Neuronal stem cell (in vitro differentiated cells): ENCODE data around the gene TMCO4.

Source experiments
- DNase-seq: peaks from one replicate; pipeline ENCODE4 v3.0.0-alpha.2; 2013; ENCODE audit warnings: low spot score
- H2AFZ ChIP-seq: one replicate; pipeline ENCODE4 v1.6.1; 2013; ENCODE audit warnings: mild to moderate bottlenecking, low read length, inconsistent platforms
- H2AK5ac ChIP-seq: 2 replicates; pipeline ENCODE4 v1.6.1; 2013; ENCODE audit warnings: low read depth, mild to moderate bottlenecking, inconsistent platforms, low read length, moderate library complexity, mixed read lengths
- H2BK120ac ChIP-seq: 2 replicates; pipeline ENCODE4 v1.6.1; 2013; ENCODE audit warnings: low read depth, mild to moderate bottlenecking, inconsistent platforms, low read length, moderate library complexity, mixed read lengths
- H2BK12ac ChIP-seq: one replicate; pipeline ENCODE4 v1.6.1; 2013; ENCODE audit warnings: low read length, inconsistent platforms
- H2BK15ac ChIP-seq: 2 replicates; pipeline ENCODE4 v1.6.1; 2013; ENCODE audit warnings: mild to moderate bottlenecking, low read length, inconsistent platforms, mixed read lengths
- H2BK5ac ChIP-seq: one replicate; pipeline ENCODE4 v1.6.1; 2013; ENCODE audit warnings: inconsistent platforms, mild to moderate bottlenecking, low read length, moderate library complexity
- H3K14ac ChIP-seq: one replicate; pipeline ENCODE4 v1.6.1; 2013; ENCODE audit warnings: low read length, inconsistent platforms
- H3K18ac ChIP-seq: 2 replicates; pipeline ENCODE4 v1.6.1; 2013; ENCODE audit warnings: low read length, inconsistent platforms
- H3K23ac ChIP-seq: 2 replicates; pipeline ENCODE4 v1.6.1; 2013; ENCODE audit warnings: low read depth, mild to moderate bottlenecking, mixed read lengths, low read length, inconsistent platforms; ENCODE audit not compliant: poor library complexity
- H3K27ac ChIP-seq: replicated peaks from 3 replicates; pipeline ENCODE4 v1.5.1; 2013; ENCODE audit warnings: low read length, inconsistent platforms
- H3K27me3 ChIP-seq, 3 experiments: 2 replicates each; pipeline ENCODE4 v1.6.1; 2013; ENCODE audit warnings: low read length in 3 of 3, mild to moderate bottlenecking in 2 of 3, inconsistent platforms in 1 of 3, low read depth in 1 of 3, mixed read lengths in 1 of 3, moderate library complexity in 1 of 3; ENCODE audit not compliant: control insufficient read depth in 3 of 3, insufficient read depth in 3 of 3
- H3K36me3 ChIP-seq, 2 donors: replicated peaks in 1 of 2; 2 replicates each; pipeline ENCODE4 v1.6.1; 2013; ENCODE audit warnings: low read length in 2 of 2; ENCODE audit not compliant: control insufficient read depth in 2 of 2, insufficient read depth in 2 of 2
- H3K4ac ChIP-seq: 2 replicates; pipeline ENCODE4 v1.6.1; 2013; ENCODE audit warnings: inconsistent platforms, mild to moderate bottlenecking, low read length, moderate library complexity
- H3K4me1 ChIP-seq, 2 donors: 1 replicate in 1 of 2; 2 replicates in 1 of 2; pipeline ENCODE4 v1.6.1; 2013; ENCODE audit warnings: low read length in 2 of 2, low read depth in 1 of 2; ENCODE audit not compliant: control insufficient read depth in 2 of 2, insufficient read depth in 1 of 2
- H3K4me2 ChIP-seq: one replicate; pipeline ENCODE4 v1.6.1; 2013; ENCODE audit warnings: mild to moderate bottlenecking, low read length, inconsistent platforms; ENCODE audit not compliant: insufficient read depth, poor library complexity, severe bottlenecking
- H3K4me3 ChIP-seq, 2 donors: 2 replicates each; pipeline ENCODE4 v1.5.1; 2013; ENCODE audit warnings: low read length in 2 of 2, mild to moderate bottlenecking in 2 of 2, inconsistent platforms in 1 of 2, moderate library complexity in 1 of 2
- H3K79me1 ChIP-seq: one replicate; pipeline ENCODE4 v1.6.1; 2013; ENCODE audit warnings: low read depth, mild to moderate bottlenecking, inconsistent platforms, low read length, moderate library complexity
- H3K9ac ChIP-seq: one replicate; pipeline ENCODE4 v1.6.1; 2013; ENCODE audit warnings: mild to moderate bottlenecking, low read depth, low read length, inconsistent platforms; ENCODE audit not compliant: poor library complexity
- H3K9me3 ChIP-seq, 2 donors: replicated peaks in 1 of 2; 2 replicates each; pipeline versions ENCODE3 to v1.6.1; 2013; ENCODE audit warnings: low read length in 2 of 2, mild to moderate bottlenecking in 2 of 2, inconsistent platforms in 1 of 2, low read depth in 1 of 2, mixed read lengths in 1 of 2, moderate library complexity in 1 of 2; ENCODE audit not compliant: control insufficient read depth in 2 of 2, insufficient read depth in 1 of 2
- H4K8ac ChIP-seq: one replicate; pipeline ENCODE4 v1.6.1; 2013; ENCODE audit warnings: low read depth, mild to moderate bottlenecking, inconsistent platforms, low read length, moderate library complexity
- H4K91ac ChIP-seq: one replicate; pipeline ENCODE4 v1.6.1; 2013; ENCODE audit warnings: low read length, low read depth, mild to moderate bottlenecking, inconsistent platforms; ENCODE audit not compliant: poor library complexity
- WGBS, 2 donors: extraction: QIAGEN DNeasy Blood & Tissue Kit; methylation state at CpG; one replicate each; pipeline ENCODE4 v1.1.7; 2013; ENCODE audit warnings: missing lambda C conversion rate in 2 of 2, mixed read lengths in 1 of 2; ENCODE audit not compliant: insufficient read length in 2 of 2, insufficient replicate concordance in 1 of 2; ENCODE audit errors: extremely low coverage in 2 of 2; 5-methylcytosine and 5-hydroxymethylcytosine counted together

The TMCO4 gene

DNA sequence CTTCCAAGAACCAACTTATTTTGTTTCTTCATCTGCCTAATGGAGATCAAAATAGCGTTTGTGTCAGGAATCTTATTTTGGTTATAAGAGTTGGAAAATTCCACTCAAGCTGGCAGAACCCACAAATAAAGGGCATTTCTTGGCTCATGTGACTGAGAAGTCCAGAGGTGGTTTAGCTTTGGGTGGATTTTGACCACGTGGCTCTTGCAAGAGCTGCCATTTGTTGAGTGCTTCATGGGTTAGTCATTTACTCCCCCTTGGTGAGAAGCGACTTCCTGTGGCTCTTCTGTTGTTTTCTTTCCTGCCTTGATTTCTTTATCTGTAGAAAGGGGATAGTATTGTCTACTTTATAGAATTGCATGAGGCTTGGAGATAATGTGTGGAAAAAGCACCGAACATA, 24.8 kb upstream of the TMCO4 start:
- H3K79me1 ChIP-seq = no peaks in the 10 kb centered on the region
- no peak overlapping the region for H3K4me2 ChIP-seq
- H2AK5ac ChIP-seq = no peak overlapping the region
- no peak overlapping the region for H2BK5ac ChIP-seq
- H3K23ac ChIP-seq = no peak overlapping the region
- H3K4ac ChIP-seq = no peak overlapping the region
- no peak overlapping the region for H4K8ac ChIP-seq
- no peaks in the 10 kb centered on the region for H3K9me3 ChIP-seq
- no peak overlapping the region for H3K18ac ChIP-seq
- no CpG with 5 or more reads among the region's 4 CpGs for WGBS, 2 donors
- no peaks in the 10 kb centered on the region for H3K36me3 ChIP-seq
- H3K27ac ChIP-seq = no peak overlapping the region
- H2AFZ ChIP-seq = no peak overlapping the region
- no peaks in the 10 kb centered on the region for H3K4me1 ChIP-seq
- H3K4me3 ChIP-seq = no peak overlapping the region
- H3K27me3 ChIP-seq = no peaks in the 10 kb centered on the region
- no peak overlapping the region for H4K91ac ChIP-seq
- no peak overlapping the region for H3K9ac ChIP-seq
- DNase-seq = no peak
- H2BK120ac ChIP-seq = no peak overlapping the region
- H2BK12ac ChIP-seq = no peak overlapping the region
- no peak overlapping the region for H3K14ac ChIP-seq
- no peak overlapping the region for H2BK15ac ChIP-seq

DNA sequence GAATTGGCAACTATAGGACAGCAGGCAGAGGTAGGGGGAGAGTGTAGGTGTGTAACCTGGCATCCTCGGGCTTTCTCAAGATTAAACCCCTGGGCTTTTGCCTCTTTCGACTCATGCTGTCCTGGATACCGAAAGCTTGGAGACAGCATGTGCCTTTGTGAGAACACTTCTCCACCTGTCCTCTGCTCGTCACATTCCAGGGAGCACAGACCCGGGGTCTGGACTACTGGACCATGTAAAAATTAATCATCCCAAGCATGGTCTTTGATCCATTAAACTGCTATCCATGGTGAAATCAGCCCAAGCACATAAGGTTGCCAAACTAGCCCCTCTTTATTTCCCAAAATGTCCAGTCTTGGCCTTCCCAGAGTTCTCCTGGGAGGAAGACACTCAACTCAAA, 24.3 kb upstream of the TMCO4 start:
- no peak overlapping the region for H3K4me2 ChIP-seq
- no peak overlapping the region for H4K91ac ChIP-seq
- no peak overlapping the region for H2BK120ac ChIP-seq

DNA sequence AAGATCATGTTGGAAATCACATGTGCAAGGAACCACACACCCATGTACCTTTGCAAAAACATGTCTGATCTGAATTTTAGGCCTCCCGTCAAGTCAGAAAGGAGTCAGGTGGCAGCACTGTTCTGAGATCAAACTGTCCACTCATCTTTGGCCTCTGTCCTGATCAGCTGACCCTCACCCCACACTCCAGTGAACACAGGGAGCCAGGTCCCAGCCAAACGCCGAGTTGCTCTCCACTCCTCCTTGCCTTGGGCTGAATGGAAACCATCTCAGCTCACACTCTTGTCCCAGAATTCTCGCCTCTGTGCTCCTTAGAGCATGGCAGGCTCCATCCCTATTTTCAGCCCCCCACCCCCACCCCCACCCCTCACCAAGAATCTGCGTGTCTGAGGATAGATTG, 20.0 kb upstream of the TMCO4 start:
- Histone ChIP-seq H4K91ac (no peak overlapping the region), H3K9ac (no peak overlapping the region), H3K14ac (no peak overlapping the region), H3K4me2 (no peak overlapping the region), H4K8ac (no peak overlapping the region), H3K23ac (no peak overlapping the region), H3K9me3 (no peaks in the 10 kb centered on the region), H3K4me1 (no peaks in the 10 kb centered on the region), H3K4ac (no peak overlapping the region), H3K27me3 (peaks cover 0 to 38% (median 0%) of the 10 kb centered on the region in 3 experiments), H2AK5ac (no peak overlapping the region), H2BK12ac (no peak overlapping the region), H2BK15ac (no peak overlapping the region), H2AFZ (no peak overlapping the region), H2BK5ac (no peak overlapping the region), H3K18ac (no peak overlapping the region), H3K4me3 (no peak overlapping the region), H2BK120ac (no peak overlapping the region), H3K79me1 (no peaks in the 10 kb centered on the region), H3K36me3 (no peaks in the 10 kb centered on the region), H3K27ac (no peak overlapping the region)
- no peak for DNase-seq
- no CpG with 5 or more reads among the region's 5 CpGs for WGBS, 2 donors

More for the DNA sequence above, 24.3 kb upstream of the TMCO4 start:
- Histone ChIP-seq H2AFZ (no peak overlapping the region), H3K27me3 (peaks cover 0 to 3% (median 0%) of the 10 kb centered on the region in 3 experiments), H2AK5ac (no peak overlapping the region), H3K79me1 (no peaks in the 10 kb centered on the region), H3K9ac (no peak overlapping the region), H3K27ac (no peak overlapping the region), H3K23ac (no peak overlapping the region), H4K8ac (no peak overlapping the region), H3K18ac (no peak overlapping the region), H3K9me3 (no peaks in the 10 kb centered on the region), H2BK5ac (no peak overlapping the region), H2BK15ac (no peak overlapping the region), H2BK12ac (no peak overlapping the region), H3K4me3 (no peak overlapping the region), H3K4me1 (no peaks in the 10 kb centered on the region), H3K4ac (no peak overlapping the region), H3K14ac (no peak overlapping the region), H3K36me3 (no peaks in the 10 kb centered on the region)
- no peak for DNase-seq
- WGBS, 2 donors = no CpG with 5 or more reads among the region's 5 CpGs

DNA sequence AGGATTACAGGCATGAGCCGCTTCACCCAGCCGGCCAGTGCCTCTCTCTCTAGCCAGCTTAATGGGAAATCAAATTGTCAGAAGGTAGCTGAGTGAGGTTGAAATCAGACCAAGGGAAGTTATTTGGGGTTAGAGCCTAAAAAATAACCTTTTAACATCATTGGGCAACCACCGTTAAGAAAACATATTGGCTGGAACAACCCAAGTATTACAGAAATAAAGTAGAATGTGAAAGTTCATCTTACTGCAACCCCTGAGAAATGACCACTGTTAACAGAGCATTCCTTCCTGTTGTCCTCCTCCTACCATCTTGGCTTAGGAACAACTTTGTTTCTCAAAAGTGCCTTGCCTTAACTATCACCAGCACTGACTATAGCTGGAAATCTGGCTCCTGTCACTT, 18.6 kb upstream of the TMCO4 start:
- Histone ChIP-seq H2BK15ac (no peak overlapping the region), H3K18ac (no peak overlapping the region), H3K4me3 (no peak overlapping the region), H4K91ac (no peak overlapping the region), H3K23ac (no peak overlapping the region), H2AK5ac (no peak overlapping the region), H3K79me1 (no peaks in the 10 kb centered on the region), H2AFZ (no peak overlapping the region), H3K4ac (no peak overlapping the region), H4K8ac (no peak overlapping the region), H3K27me3 (peaks cover 0 to 50% (median 0%) of the 10 kb centered on the region in 3 experiments), H2BK12ac (no peak overlapping the region), H2BK120ac (no peak overlapping the region), H3K4me1 (no peaks in the 10 kb centered on the region), H3K14ac (no peak overlapping the region), H2BK5ac (no peak overlapping the region), H3K9ac (no peak overlapping the region), H3K9me3 (no peaks in the 10 kb centered on the region), H3K4me2 (no peak overlapping the region), H3K36me3 (no peaks in the 10 kb centered on the region), H3K27ac (no peak overlapping the region)
- WGBS, 2 donors = no CpG with 5 or more reads among the region's 3 CpGs
- no peak for DNase-seq
